HS-27A (cell line): ENCODE data around the gene SRC.
"Not testable (repeated sequence)": the region's sequence is repeated elsewhere in the genome, so short reads cannot be mapped to it uniquely, and the experiment has no call there.

Experiments
- DNase-seq: peaks from one replicate; pipeline ENCODE4 v3.0.0-alpha.2; 2012; ENCODE audit warnings: low read depth, missing footprints

SRC gene

DNA sequence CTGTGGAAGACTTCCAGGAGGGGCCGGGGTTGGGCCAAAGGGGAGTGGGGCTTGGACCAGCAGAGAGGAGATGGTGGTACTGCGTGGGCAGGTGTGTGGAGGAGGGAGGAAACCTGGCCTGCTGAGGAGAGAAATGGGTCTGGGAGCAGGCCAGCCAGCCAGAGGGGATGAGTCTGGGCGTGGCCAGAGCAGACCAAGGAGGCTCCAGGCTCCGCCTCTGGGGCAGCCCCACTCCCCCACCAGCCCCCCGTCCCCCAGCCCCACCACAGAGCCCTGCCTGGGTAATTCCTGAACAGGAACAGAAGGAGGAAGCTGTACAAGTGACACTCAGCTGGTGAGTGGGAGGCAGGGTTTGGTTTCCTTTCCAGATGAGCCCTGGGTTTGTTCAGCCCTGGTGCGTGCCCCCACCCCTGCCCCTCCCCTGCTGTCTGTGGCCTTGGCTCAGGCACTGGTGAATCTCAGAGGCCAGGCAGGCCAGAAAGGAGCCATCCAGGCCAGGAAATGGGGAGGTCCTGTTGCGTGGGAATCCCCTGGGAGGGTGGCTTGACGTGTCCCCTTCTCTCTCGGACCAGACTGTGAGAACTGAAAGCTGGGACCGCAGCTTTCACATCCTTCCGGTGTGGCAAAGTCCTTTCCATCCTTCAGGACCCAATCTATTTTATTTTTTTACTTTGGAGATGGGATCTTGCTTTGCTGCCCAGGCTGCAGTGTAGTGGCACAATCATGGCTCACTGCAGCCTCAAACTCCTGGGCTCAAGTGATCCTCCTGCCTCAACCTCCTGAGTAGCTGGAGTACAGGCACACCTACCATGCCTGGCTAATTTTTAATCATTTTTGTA, 9.4 kb upstream of the SRC start:
- no peak for DNase-seq

- no peak for DNase-seq
Observed at GRCh38 chr20:37337208-37337991, 8.5 kb upstream of the SRC start.

DNA sequence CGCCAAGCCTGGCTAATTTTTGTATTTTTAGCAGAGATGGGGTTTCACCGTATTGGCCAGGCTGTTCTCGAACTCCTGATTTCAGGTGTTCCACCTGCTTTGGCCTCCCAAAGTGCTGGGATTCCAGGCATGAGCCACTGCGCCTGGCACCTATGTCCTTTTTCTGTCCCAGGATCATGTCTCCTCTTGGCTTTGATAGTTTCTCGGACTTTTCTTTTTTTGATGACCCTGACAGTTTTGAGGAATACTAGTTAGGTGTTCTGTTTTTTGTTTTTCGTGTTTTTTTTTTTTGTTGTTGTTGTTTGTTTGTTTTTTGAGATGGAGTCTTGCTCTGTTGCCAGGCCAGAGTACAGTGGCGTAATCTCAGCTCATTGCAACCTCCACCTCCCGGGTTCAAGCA, 7.6 kb upstream of the SRC start:
- not testable (repeated sequence) for DNase-seq

DNA sequence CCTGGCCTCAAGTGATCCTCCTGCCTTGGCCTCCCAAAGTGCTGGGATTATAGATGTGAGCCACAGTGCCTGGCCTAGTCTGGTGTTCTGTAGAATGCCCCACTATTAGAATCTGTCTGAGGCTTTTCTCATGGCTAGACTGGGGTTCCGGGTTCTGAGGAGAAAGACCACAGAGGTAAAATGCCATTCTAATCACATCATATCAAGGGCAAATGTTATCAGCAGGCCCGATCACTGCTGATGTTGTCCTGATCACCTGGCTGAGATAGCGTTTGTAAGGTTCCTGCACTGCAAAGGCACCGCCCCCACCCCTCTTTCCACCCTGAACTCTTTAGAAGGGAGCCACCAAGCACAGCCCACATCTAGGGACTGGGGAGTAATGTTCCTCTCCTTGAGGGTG, 6.7 kb upstream of the SRC start:
- no peak for DNase-seq

GRCh38 chr20:37339764-37340109, 6.2 kb upstream of the SRC start:
- DNase-seq = not testable (repeated sequence)

DNA sequence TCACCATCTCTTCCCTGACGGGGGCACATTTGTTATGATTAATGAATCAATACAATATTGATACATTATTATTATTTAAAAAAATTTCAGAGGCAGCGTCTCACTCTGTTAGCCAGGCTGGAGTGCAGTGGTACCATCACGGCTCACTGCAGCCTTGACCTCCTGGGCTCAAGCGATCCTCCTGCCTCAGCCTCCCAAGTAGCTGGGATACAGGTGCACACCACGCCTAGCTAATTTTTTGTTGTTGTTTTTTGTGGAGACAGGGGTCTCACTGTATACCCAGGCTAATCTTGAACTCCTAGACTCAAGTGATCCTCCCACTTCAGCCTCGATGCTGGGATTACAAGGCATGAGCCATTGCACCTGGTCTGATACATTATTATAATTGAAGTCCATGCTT, 4.9 kb upstream of the SRC start:
- no peak for DNase-seq

DNA sequence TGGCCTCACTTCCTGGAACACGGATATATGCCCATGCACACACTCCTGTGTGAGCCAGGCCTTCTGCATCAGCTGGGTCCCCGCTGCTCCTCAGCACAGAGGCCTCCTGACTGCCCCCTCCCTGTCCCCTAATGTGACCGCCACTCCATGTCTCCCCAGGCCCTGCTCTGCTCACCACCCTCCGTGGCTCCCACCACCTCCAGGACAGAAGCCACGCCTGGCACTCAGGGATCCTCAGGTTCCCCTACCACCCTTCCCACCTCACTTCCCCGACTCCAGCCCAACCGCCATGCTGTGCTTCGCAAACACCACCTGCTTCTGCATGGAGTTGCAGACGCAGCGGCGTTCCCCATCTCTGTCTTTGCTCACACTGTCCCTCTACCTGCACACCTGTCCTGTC, 4.3 kb upstream of the SRC start:
- no peak for DNase-seq

- DNase-seq = no peak
Observed at GRCh38 chr20:37342231-37343177, 3.4 kb upstream of the SRC start.

DNA sequence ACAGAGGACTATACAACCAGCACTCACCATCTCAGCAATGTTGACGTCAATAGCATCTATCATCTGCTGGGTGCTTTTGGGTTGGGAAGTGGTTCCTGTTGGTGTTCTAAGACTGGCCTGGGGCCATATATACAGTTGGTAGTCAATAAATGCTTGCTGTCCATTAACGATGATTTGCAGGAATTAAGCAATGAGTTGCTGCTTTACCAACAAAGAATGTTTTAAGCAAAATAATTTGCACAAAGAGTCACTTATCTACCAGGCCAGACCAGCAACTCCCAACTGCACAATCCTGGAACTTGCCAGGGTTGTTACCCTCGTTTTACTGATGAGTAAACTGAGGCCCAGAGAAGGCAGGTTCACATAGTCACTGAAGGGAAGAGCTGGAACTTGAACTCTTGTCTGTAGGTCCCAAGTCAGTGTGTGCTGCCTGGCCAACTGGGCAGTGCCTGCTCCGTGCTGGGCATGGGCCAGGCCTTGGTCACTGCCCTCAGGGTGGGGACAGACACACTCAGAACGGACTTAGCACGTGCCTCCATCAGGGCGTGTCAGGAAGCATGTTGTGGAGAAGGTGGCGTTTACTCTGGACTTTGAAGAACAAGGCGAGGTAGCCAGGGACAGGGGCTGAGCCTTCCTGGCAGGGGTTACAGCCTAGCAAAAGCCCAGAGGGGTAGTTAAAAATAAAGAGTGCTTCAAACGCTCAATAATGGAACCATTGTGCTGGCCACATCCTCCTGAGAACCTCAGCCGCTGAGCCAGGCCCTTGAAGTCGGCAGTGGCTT, 2.5 kb upstream of the SRC start:
- DNase-seq = no peak

DNA sequence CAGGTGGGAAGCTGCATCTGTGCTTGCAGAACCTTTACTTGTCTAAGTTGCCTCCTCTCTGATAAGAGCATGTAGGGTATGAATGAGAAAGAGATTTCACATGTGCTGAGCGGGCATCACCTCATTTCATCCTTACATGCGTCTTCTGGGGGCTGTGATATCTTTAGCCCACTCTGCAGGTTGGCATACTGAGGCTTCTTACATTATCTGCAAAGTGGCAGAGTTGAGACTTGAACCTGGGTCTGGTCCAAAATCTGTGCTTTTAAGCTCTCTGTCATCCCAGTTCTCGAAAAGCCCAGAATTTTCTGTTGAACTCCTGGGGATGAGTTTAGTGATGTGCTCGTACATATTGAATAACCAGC, 2.0 kb upstream of the SRC start:
- no peak for DNase-seq

- no peak for DNase-seq
Observed at GRCh38 chr20:37344506-37345338, 1.2 kb upstream of the SRC start.

DNA sequence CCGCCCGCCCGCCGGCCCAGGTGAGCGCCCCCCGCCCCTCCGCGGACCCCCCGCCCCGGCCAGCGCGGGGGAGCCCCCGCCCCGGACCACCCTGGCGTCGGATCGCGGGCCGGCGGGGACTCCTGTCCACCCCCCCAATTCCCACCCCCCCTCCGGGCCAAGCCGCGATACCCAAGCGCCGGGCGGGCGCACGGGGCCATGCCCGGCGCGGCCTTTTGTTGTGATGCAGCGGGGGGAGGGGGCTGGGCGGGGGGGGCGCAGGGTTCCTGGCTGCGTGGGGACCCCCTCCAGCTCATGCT, 245 bp downstream of the SRC start:
- DNase-seq = no peak

DNA sequence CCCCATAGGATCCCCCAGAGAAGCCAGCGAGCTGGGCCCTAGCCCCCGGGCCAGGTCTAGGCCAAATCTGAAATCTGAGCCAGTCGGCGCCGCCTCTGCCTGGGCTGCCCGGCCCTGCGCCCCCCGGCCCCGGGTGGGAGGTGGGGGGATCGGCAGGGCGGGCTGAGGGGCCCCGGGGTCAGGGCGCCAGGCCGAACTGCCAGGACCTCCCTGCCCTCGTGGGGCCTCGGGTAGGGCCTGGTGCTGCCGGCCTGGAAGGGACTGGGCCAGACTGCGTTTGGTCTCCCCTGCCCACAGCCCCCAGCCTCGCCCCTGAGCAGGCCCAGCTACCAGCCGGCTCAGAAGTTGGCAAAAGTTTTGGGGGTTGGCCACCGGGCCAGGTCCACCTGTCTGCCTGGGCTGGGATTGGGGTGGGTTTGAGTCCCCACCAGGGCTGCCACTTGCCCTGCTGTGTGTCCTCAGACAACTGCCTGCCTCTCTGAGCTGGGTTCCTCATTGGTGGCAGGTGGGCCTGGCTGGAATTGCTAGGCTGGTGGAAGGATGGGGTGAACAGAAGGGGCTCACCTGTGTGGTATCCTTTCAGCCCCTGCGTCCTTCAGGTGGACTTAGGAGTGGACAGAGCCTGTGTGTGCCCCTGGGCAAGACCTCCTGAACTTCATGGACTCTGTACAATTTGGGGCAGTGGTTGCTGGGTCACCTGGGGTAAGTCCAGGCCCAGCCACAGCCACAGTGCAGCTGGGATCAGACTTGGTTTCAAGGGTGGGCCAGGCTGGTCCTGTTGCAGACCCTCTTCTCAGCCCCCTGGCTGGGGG, 801 bp downstream of the SRC start:
- DNase-seq = no peak

- DNase-seq = no peak
Observed at GRCh38 chr20:37347347-37347823, 1.4 kb downstream of the SRC start.

DNA sequence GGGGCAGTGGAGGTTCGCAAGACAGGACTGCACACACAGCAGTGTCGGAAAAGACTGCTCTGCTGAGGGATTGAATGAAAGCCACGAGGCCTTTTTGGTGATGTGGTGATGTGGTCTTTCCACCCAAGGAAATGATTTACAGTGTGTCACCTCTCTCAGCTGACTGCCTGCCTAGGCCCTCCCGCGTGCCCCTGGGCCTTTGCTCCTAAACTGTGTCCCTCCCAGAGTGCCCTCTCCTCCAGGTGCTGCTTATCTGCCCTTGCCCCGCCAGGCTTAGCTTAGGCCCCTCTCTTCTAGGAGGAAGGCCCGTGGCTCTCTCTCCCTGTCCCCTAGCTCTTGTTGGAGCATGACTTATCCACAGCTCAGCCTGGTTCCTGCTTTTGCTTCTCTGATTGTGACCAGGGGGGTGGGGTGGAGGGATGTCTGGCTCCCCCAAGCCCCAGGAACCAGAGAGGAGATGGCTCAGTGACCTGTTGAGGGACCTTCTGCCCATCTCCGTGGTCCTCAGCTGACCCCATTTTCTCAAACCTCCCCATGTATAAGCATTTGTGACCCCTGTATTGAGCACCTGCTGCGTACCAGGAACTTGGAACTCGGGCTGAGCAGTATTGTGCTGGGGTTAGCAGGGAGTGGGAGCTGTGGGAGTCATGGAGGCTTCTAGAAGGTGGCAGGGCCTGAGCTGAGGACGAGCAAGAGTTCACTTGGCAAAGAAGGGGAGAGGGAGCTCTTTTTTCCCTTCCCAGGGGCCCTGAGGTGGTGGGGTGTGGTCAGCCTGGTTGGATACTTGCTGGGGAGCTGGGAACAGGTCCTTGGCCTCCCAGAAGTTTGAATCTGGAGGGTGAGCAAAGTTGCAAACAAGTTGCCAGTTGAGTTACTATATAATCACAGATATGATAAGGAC, 2.2 kb downstream of the SRC start:
- no peak for DNase-seq

DNA sequence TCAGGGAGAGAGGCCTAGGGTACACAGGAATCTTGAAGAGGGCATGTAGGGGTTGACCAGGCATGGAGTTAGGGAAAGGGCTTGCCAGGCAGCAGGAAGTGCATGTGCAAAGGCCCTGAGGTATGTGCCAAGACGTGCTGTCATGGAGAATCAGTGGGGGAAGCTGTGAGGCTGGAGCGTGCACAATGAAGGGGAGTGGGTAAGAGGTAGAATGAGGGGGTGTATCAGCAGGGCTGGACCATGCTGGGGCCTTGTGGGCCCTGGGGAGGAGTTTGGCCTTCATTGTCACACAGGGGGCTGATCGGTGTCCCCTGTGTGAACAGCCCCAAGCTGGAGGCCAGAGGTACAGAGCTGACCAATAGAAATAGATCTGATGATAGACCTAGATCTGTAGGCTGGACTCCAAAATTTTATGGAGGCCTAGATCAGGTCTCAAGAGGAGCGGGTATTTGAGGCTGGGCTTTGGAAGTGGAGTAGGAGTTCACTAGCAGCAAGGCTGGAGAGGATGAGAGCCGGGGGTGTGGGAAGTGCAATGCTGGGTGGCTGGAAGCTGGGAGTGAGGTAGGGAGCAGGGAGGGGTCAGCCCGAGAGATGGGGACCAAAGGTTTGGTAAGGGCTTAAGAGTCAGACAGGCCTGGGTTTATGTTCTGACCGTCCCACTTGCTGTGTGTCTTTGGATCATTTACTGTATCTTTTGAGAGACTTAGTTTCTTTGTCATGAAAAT, 3.0 kb downstream of the SRC start:
- DNase-seq = no peak

- no peak for DNase-seq
Observed at GRCh38 chr20:37349517-37350491, 3.9 kb downstream of the SRC start.
